ENCODE results near the gene NMBR. TPM values are rescaled to one million over a fixed set of nuclear protein-coding genes. Genes with fewer than 3 reads are reported as not detected.

Gene NMBR
- total and polyA plus RNA-seq, 2 donors (not counting 1 experiment from before 2014, with no cell fraction given) = 0.09 TPM; not detected in 1

DNA sequence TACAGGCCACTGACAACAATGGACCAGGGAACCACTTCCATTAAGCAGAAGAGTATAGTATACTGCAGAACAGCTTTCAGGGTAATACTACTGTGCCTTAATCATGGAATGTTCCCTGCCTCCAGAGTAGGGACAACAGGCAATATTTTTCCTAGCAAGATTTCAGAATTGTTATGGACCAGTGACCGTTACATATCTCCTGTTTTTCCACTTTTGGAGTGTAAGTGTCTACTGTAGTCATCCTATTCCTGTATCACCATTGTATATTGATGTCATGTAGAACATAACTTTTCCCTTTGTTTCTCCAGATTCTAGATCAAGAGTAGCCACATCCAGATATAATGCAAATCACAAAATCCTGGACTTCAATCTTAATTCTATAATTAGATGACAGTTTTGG lies 16.1 kb downstream of the NMBR start:
- no peak overlapping the region for H3K4me3 Mint-ChIP-seq
- Histone ChIP-seq H3K4me3 (ENCODE audit: control extremely low read depth in 1 of 5, extremely low read depth in 1 of 5, insufficient read depth in 1 of 5, low read depth in 2 of 5, low read length in 4 of 5) (no peak overlapping the region), H3K27ac (ENCODE audit: low read length in 2 of 2) (no peak overlapping the region), H4K20me1 (ENCODE audit: control insufficient read depth, insufficient read depth, low read length, poor library complexity, severe bottlenecking) (no peaks in the 10 kb centered on the region), H2AFZ (ENCODE audit: insufficient read depth, low read depth, low read length, poor library complexity, severe bottlenecking) (no peak overlapping the region), H3K9ac (ENCODE audit: low read length) (no peak overlapping the region), H3K79me2 (ENCODE audit: control insufficient read depth, insufficient read depth, low read length) (no peaks in the 10 kb centered on the region), H3K36me3 (replicated peaks in 1 of 2; ENCODE audit: control extremely low read depth in 1 of 2, control insufficient read depth in 1 of 2, extremely low read depth in 1 of 2, insufficient read depth in 2 of 2, low read length in 1 of 2) (no peaks in the 10 kb centered on the region), H3K4me2 (replicated peaks; ENCODE audit: low read depth, low read length, poor library complexity, severe bottlenecking) (no peak overlapping the region), H3K4me1 (ENCODE audit: control insufficient read depth in 2 of 2, insufficient read depth in 2 of 2, low read length in 2 of 2) (no peaks in the 10 kb centered on the region), H3K9me3 (ENCODE audit: control extremely low read depth in 1 of 3, control insufficient read depth in 2 of 3, insufficient read depth in 1 of 3, low read length in 2 of 3) (no peaks in the 10 kb centered on the region), H3K27me3 (replicated peaks in 1 of 4; ENCODE audit: control extremely low read depth in 1 of 4, control insufficient read depth in 3 of 4, insufficient read depth in 4 of 4, low read length in 3 of 4) (peaks cover 0 to 22% (median 3%) of the 10 kb centered on the region in 4 experiments)
- H3K9me3 Mint-ChIP-seq (ENCODE audit: insufficient read depth) = no peaks in the 10 kb centered on the region
- ATAC-seq (ENCODE audit: low read depth) (no peak), DNase-seq (no peak)
- H3K27me3 Mint-ChIP-seq = peaks cover 20% of the 10 kb centered on the region
- WGBS (ENCODE audit: insufficient coverage) = no CpG with 5 or more reads among the region's 1 CpG
- no peak overlapping the region for H3K27ac Mint-ChIP-seq
- H3K4me1 Mint-ChIP-seq = no peaks in the 10 kb centered on the region
- ChIA-PET POLR2A (no interaction called here), CTCF (no interaction called here)
- intact Hi-C loops (cut with micrococcal nuclease) = no loop called here
- TF ChIP-seq, protein P1, sequence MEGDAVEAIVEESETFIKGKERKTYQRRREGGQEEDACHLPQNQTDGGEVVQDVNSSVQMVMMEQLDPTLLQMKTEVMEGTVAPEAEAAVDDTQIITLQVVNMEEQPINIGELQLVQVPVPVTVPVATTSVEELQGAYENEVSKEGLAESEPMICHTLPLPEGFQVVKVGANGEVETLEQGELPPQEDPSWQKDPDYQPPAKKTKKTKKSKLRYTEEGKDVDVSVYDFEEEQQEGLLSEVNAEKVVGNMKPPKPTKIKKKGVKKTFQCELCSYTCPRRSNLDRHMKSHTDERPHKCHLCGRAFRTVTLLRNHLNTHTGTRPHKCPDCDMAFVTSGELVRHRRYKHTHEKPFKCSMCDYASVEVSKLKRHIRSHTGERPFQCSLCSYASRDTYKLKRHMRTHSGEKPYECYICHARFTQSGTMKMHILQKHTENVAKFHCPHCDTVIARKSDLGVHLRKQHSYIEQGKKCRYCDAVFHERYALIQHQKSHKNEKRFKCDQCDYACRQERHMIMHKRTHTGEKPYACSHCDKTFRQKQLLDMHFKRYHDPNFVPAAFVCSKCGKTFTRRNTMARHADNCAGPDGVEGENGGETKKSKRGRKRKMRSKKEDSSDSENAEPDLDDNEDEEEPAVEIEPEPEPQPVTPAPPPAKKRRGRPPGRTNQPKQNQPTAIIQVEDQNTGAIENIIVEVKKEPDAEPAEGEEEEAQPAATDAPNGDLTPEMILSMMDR (IDR thresholded peaks at IDR 0.05) = no peak
- TF ChIP-seq EZH2 (IDR thresholded peaks at IDR 0.05; ENCODE audit: borderline replicate concordance, insufficient read depth, low read depth, low read length, poor library complexity, severe bottlenecking) = no peak

DNA sequence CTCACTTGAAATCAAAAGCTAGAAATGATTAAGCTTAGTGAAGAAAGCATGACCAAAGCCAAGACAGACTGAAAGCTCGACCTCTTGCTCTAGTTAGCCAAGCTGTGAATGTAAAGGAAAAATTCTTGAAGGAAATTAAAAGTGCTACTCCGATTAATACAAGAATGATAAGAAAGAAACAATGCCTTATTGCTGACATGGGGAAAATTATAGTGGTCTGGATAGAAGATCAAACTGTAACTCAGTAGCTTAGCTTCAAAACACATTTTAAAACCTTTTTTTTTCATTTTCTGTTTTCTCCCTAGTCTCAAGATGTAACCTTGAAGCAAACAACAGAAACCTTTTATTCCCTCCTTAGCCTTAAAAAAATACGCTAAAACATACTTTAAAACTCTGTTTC lies 25.6 kb downstream of the NMBR start:
- TF ChIP-seq, protein P1 (IDR thresholded peaks at IDR 0.05) = no peak
- no peak for TF ChIP-seq EZH2 (IDR thresholded peaks at IDR 0.05; ENCODE audit: borderline replicate concordance, insufficient read depth, low read depth, low read length, poor library complexity, severe bottlenecking)
- POLR2A ChIA-PET = no interaction called here

More for the DNA sequence above, 25.6 kb downstream of the NMBR start:
- no peaks in the 10 kb centered on the region for H3K9me3 ChIP-seq (ENCODE audit: control extremely low read depth in 1 of 3, control insufficient read depth in 2 of 3, insufficient read depth in 1 of 3, low read length in 2 of 3)
- Mint-ChIP-seq H3K4me1 (no peaks in the 10 kb centered on the region), H3K9me3 (ENCODE audit: insufficient read depth) (no peaks in the 10 kb centered on the region), H3K4me3 (no peak overlapping the region), H3K27ac (no peak overlapping the region), H3K27me3 (peaks cover 19% of the 10 kb centered on the region)
- H3K9ac ChIP-seq (ENCODE audit: low read length) = no peak overlapping the region
- WGBS (ENCODE audit: insufficient coverage) = 72% methylated on average over 2 of the region's 3 CpGs
- CTCF ChIA-PET = interaction anchor here (1.0 kb wide), 1 partner anchor 9 kb away, joined by 5 read pairs; no protein-coding TSS in a partner anchor
- intact Hi-C loops (cut with micrococcal nuclease) = no loop called here
- no peaks in the 10 kb centered on the region for H4K20me1 ChIP-seq (ENCODE audit: control insufficient read depth, insufficient read depth, low read length, poor library complexity, severe bottlenecking)
- no peaks in the 10 kb centered on the region for H3K79me2 ChIP-seq (ENCODE audit: control insufficient read depth, insufficient read depth, low read length)
- ATAC-seq (ENCODE audit: low read depth) (no peak), DNase-seq (no peak)
- H3K4me2 ChIP-seq (replicated peaks; ENCODE audit: low read depth, low read length, poor library complexity, severe bottlenecking) = no peak overlapping the region
- H3K27ac ChIP-seq (ENCODE audit: low read length in 2 of 2) = no peak overlapping the region
- H3K27me3 ChIP-seq (replicated peaks in 1 of 4; ENCODE audit: control extremely low read depth in 1 of 4, control insufficient read depth in 3 of 4, insufficient read depth in 4 of 4, low read length in 3 of 4) = peaks cover 0 to 5% (median 1%) of the 10 kb centered on the region in 4 experiments
- no peaks in the 10 kb centered on the region for H3K36me3 ChIP-seq (replicated peaks in 1 of 2; ENCODE audit: control extremely low read depth in 1 of 2, control insufficient read depth in 1 of 2, extremely low read depth in 1 of 2, insufficient read depth in 2 of 2, low read length in 1 of 2)
- no peak overlapping the region for H2AFZ ChIP-seq (ENCODE audit: insufficient read depth, low read depth, low read length, poor library complexity, severe bottlenecking)
- H3K4me1 ChIP-seq (ENCODE audit: control insufficient read depth in 2 of 2, insufficient read depth in 2 of 2, low read length in 2 of 2) = no peaks in the 10 kb centered on the region
- no peak overlapping the region for H3K4me3 ChIP-seq (ENCODE audit: control extremely low read depth in 1 of 5, extremely low read depth in 1 of 5, insufficient read depth in 1 of 5, low read depth in 2 of 5, low read length in 4 of 5)
